ENCODE measurements around the gene ATG7.

The ATG7 gene

GRCh38 chr3:11574981-11575669, 302.9 kb downstream of the ATG7 start:
- no peaks in the 10 kb centered on the region for H3K36me3 ChIP-seq (ENCODE audit: insufficient read depth, low read length)
- H3K27ac ChIP-seq, result no peak overlapping the region
- DNase-seq (ENCODE audit: low read depth, low spot score), result no peak
- TF ChIP-seq POLR2AphosphoS5 (IDR thresholded peaks at IDR 0.05; ENCODE audit: borderline replicate concordance, low read depth, low read length) (no peak), EZH2 (IDR thresholded peaks at IDR 0.05) (no peak), FOXP2 (optimal IDR thresholded peaks at IDR 0.05; ENCODE audit: control extremely low read depth, extremely low read length, insufficient read depth) (no peak)
- no peaks in the 10 kb centered on the region for H3K9me3 ChIP-seq (ENCODE audit: low read depth, low read length)
- H3K9ac ChIP-seq (ENCODE audit: insufficient read length), result no peak overlapping the region
- no peak overlapping the region for H3K4me3 ChIP-seq

GRCh38 chr3:11575677-11576076, 303.5 kb downstream of the ATG7 start:
- TF ChIP-seq POLR2AphosphoS5 (IDR thresholded peaks at IDR 0.05; ENCODE audit: borderline replicate concordance, low read depth, low read length), result no peak
- TF ChIP-seq EZH2 (IDR thresholded peaks at IDR 0.05), result no peak
- TF ChIP-seq FOXP2 (optimal IDR thresholded peaks at IDR 0.05; ENCODE audit: control extremely low read depth, extremely low read length, insufficient read depth), result no peak
- no peak for DNase-seq (ENCODE audit: low read depth, low spot score)

GRCh38 chr3:11576453-11576852, 304.3 kb downstream of the ATG7 start:
- H3K27ac ChIP-seq, result no peak overlapping the region
- H3K9me3 ChIP-seq (ENCODE audit: low read depth, low read length), result no peaks in the 10 kb centered on the region
- no peak for DNase-seq (ENCODE audit: low read depth, low spot score)
- H3K4me3 ChIP-seq, result no peak overlapping the region
- TF ChIP-seq POLR2AphosphoS5 (IDR thresholded peaks at IDR 0.05; ENCODE audit: borderline replicate concordance, low read depth, low read length) (no peak), EZH2 (IDR thresholded peaks at IDR 0.05) (no peak), FOXP2 (optimal IDR thresholded peaks at IDR 0.05; ENCODE audit: control extremely low read depth, extremely low read length, insufficient read depth) (no peak)
- no peaks in the 10 kb centered on the region for H3K36me3 ChIP-seq (ENCODE audit: insufficient read depth, low read length)
- no peak overlapping the region for H3K9ac ChIP-seq (ENCODE audit: insufficient read length)

More at GRCh38 chr3:11575677-11576076, 303.5 kb downstream of the ATG7 start:
- H3K27ac ChIP-seq, result no peak overlapping the region
- no peak overlapping the region for H3K4me3 ChIP-seq
- H3K9ac ChIP-seq (ENCODE audit: insufficient read length), result no peak overlapping the region
- no peaks in the 10 kb centered on the region for H3K36me3 ChIP-seq (ENCODE audit: insufficient read depth, low read length)
- H3K9me3 ChIP-seq (ENCODE audit: low read depth, low read length), result no peaks in the 10 kb centered on the region

GRCh38 chr3:11578169-11578568, 306.0 kb downstream of the ATG7 start:
- Histone ChIP-seq H3K4me3 (no peak overlapping the region), H3K9ac (ENCODE audit: insufficient read length) (no peak overlapping the region), H3K27ac (no peak overlapping the region), H3K9me3 (ENCODE audit: low read depth, low read length) (no peaks in the 10 kb centered on the region), H3K36me3 (ENCODE audit: insufficient read depth, low read length) (no peaks in the 10 kb centered on the region)
- DNase-seq (ENCODE audit: low read depth, low spot score), result no peak
- TF ChIP-seq FOXP2 (optimal IDR thresholded peaks at IDR 0.05; ENCODE audit: control extremely low read depth, extremely low read length, insufficient read depth) (no peak), POLR2AphosphoS5 (IDR thresholded peaks at IDR 0.05; ENCODE audit: borderline replicate concordance, low read depth, low read length) (no peak), EZH2 (IDR thresholded peaks at IDR 0.05) (no peak)

- no peak overlapping the region for H3K27ac ChIP-seq
- no peaks in the 10 kb centered on the region for H3K9me3 ChIP-seq (ENCODE audit: low read depth, low read length)
- TF ChIP-seq EZH2 (IDR thresholded peaks at IDR 0.05), result no peak
- TF ChIP-seq FOXP2 (optimal IDR thresholded peaks at IDR 0.05; ENCODE audit: control extremely low read depth, extremely low read length, insufficient read depth), result no peak
- no peak for TF ChIP-seq POLR2AphosphoS5 (IDR thresholded peaks at IDR 0.05; ENCODE audit: borderline replicate concordance, low read depth, low read length)
- H3K36me3 ChIP-seq (ENCODE audit: insufficient read depth, low read length), result no peaks in the 10 kb centered on the region
- no peak overlapping the region for H3K9ac ChIP-seq (ENCODE audit: insufficient read length)
- DNase-seq (ENCODE audit: low read depth, low spot score), result no peak
- H3K4me3 ChIP-seq, result no peak overlapping the region
Measured at GRCh38 chr3:11580645-11581044, 308.4 kb downstream of the ATG7 start.

GRCh38 chr3:11581237-11582190, 309.3 kb downstream of the ATG7 start:
- peak overlapping the region; percentile 77 for H3K4me3 ChIP-seq
- H3K9me3 ChIP-seq (ENCODE audit: low read depth, low read length), result no peaks in the 10 kb centered on the region
- no peak for DNase-seq (ENCODE audit: low read depth, low spot score)
- H3K9ac ChIP-seq (ENCODE audit: insufficient read length), result peak overlapping the region; percentile 45
- H3K36me3 ChIP-seq (ENCODE audit: insufficient read depth, low read length), result no peaks in the 10 kb centered on the region
- peak overlapping the region; percentile 94 for H3K27ac ChIP-seq
- TF ChIP-seq EZH2 (IDR thresholded peaks at IDR 0.05) (no peak), FOXP2 (optimal IDR thresholded peaks at IDR 0.05; ENCODE audit: control extremely low read depth, extremely low read length, insufficient read depth) (no peak), POLR2AphosphoS5 (IDR thresholded peaks at IDR 0.05; ENCODE audit: borderline replicate concordance, low read depth, low read length) (no peak)

GRCh38 chr3:11582191-11582968, 310.2 kb downstream of the ATG7 start:
- peak overlapping the region; percentile 77 for H3K4me3 ChIP-seq
- TF ChIP-seq EZH2 (IDR thresholded peaks at IDR 0.05) (no peak), POLR2AphosphoS5 (IDR thresholded peaks at IDR 0.05; ENCODE audit: borderline replicate concordance, low read depth, low read length) (no peak; the same call in 1 of the 2 replicates), FOXP2 (optimal IDR thresholded peaks at IDR 0.05; ENCODE audit: control extremely low read depth, extremely low read length, insufficient read depth) (peak; percentile 43)
- H3K27ac ChIP-seq, result peak overlapping the region; percentile 94
- H3K36me3 ChIP-seq (ENCODE audit: insufficient read depth, low read length), result no peaks in the 10 kb centered on the region
- no peaks in the 10 kb centered on the region for H3K9me3 ChIP-seq (ENCODE audit: low read depth, low read length)
- peak overlapping the region; percentile 45 for H3K9ac ChIP-seq (ENCODE audit: insufficient read length)
- DNase-seq (ENCODE audit: low read depth, low spot score), result peak; percentile 51

Measured in SK-N-MC (cell line).